ENCODE measurements around the gene ZNF557.

DNA sequence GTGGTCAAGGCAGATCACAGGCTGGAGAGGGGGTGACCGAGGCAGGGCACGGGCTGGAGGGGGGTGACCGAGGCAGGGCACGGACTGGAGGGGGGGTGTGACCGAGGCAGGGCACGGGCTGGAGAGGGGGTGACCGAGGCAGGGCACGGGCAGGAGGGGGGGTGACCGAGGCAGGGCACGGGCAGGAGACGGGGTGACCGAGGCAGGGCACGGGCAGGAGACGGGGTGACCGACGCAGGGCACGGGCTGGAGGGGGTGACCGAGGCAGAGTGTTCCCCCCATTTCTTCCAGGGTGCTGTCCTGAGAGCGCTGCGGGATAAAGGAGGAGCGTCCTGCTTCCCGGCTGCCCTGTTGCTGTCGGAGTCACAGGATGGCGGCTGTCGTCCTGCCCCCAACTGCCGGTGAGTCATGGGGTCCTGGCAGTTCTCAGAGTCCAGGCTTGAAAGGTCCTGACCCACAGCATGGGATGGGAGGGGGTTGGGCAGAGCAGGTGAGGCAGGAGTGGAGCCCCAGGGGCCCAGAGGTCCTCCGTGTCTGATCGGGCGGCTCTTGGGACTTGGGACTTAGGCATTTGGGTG is 5.3 kb downstream of the ZNF557 start:
- TF ChIP-seq, protein P1, sequence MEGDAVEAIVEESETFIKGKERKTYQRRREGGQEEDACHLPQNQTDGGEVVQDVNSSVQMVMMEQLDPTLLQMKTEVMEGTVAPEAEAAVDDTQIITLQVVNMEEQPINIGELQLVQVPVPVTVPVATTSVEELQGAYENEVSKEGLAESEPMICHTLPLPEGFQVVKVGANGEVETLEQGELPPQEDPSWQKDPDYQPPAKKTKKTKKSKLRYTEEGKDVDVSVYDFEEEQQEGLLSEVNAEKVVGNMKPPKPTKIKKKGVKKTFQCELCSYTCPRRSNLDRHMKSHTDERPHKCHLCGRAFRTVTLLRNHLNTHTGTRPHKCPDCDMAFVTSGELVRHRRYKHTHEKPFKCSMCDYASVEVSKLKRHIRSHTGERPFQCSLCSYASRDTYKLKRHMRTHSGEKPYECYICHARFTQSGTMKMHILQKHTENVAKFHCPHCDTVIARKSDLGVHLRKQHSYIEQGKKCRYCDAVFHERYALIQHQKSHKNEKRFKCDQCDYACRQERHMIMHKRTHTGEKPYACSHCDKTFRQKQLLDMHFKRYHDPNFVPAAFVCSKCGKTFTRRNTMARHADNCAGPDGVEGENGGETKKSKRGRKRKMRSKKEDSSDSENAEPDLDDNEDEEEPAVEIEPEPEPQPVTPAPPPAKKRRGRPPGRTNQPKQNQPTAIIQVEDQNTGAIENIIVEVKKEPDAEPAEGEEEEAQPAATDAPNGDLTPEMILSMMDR (IDR thresholded peaks at IDR 0.05), result no peak
- no peak for TF ChIP-seq POLR2AphosphoS5 (IDR thresholded peaks at IDR 0.05)

All from sigmoid colon (tissue), 4 donors.